Hindlimb muscle (tissue), 1 donor: ENCODE data around the gene PRMT3. TPM values are rescaled to one million over a fixed set of nuclear protein-coding genes. Genes with fewer than 3 reads are reported as not detected.
"Not testable (repeated sequence)": the region's sequence is repeated elsewhere in the genome, so short reads cannot be mapped to it uniquely, and the experiment has no call there.

Experiments
- DNase-seq: peaks from one replicate; pipeline ENCODE4 v3.0.0-alpha.2; 2013
- polyA plus RNA-seq: library from polyadenylated mRNA; unstranded; fragments of 120-200 nt; gene quantifications from one replicate; pipeline ENCODE4 v1.2.1, GENCODE V29; 2013; ENCODE audit not compliant: insufficient read length

The PRMT3 gene
- polyA plus RNA-seq, 1 donor, result 9.7 TPM

DNA sequence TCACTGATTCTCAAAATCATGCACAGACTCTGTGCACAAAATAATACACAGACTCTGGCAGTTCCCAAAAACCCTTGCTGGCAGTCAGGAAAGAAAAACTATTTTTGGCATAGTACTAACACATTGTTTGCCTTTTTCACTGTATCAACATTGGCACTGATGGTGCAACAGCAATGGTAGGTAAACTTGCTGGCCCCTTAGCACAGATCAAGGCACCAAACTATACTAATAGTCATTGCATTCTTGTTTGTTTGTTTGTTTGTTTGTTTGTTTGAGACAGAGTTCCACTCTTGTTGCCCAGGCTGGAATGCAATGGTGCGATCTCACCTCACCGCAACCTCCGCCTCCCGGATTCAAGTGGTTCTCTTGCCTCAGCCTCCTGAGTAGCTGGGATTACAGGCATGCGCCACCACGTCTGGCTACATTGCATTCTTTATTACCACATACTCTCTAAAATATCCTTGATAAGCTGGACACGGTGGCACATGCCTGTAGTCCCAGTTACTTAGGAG, 130.9 kb downstream of the PRMT3 start:
- DNase-seq, result no peak

DNA sequence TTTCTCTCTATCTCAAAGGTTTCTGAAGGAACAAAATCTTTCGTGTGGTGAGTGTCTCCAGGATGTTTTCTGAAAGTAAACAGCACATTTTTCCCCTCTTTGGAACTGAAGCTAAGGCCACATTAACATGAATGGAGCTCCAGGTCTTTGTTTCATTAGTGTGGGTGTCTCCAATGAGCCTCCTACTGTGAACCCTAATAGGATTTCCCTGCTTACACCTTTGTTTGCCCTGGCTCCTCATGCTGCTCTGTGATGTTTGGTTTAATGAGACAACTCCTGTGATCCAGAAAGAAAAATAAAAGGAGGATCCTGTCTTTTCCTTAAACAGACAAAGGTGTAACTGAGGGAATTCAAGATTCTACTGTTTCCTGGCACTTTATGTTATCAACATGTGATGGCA, 135.0 kb downstream of the PRMT3 start:
- DNase-seq, result no peak

DNA sequence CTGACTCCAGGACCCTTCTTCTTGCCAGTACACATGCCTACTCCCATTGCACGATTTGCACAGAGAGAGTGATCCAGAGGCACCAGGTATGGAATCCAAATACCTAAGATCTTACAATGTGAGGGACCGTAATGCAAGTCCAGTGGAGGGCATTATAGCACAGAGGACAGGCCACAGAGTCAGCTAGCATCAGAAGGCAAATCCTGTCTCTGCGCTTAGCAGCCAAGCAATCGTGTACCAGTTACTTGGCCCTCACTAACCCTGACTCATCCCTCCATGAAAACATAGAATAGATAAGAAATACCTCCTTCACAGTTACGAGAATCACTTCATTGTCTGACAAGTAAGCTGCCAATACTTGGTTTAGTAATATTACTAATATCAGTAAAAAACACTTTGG, 142.2 kb downstream of the PRMT3 start:
- DNase-seq, result no peak

- no peak for DNase-seq
Measured at GRCh38 chr11:20530942-20531703, 143.6 kb downstream of the PRMT3 start.

GRCh38 chr11:20535271-20535881, 147.9 kb downstream of the PRMT3 start:
- no peak for DNase-seq

GRCh38 chr11:20536365-20536764, 148.8 kb downstream of the PRMT3 start:
- DNase-seq, result no peak

DNA sequence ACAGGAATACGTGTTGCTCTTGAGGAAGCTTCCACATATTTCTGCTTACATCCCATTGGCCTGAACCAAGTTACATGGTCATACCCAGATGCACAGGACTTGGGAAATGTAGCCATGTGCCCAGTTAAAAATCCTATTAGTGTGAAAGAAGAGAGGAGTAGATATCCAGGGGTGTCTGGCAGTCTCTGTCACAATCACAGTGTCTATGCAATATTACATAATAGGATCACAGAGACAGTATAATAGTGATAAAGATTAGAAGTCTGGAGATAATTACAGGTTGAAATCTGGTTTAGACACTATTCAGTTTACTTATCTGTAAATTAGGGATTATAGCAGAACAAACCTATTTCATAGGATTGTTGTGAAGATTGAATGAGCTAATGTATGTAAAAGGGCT, 149.3 kb downstream of the PRMT3 start:
- no peak for DNase-seq

- no peak for DNase-seq
Measured at GRCh38 chr11:20541503-20541902, 154.0 kb downstream of the PRMT3 start.

- no peak for DNase-seq
Measured at GRCh38 chr11:20544603-20545237, 157.2 kb downstream of the PRMT3 start.

GRCh38 chr11:20547411-20547810, 159.9 kb downstream of the PRMT3 start:
- DNase-seq, result no peak

GRCh38 chr11:20551096-20551495, 163.6 kb downstream of the PRMT3 start:
- no peak for DNase-seq

DNA sequence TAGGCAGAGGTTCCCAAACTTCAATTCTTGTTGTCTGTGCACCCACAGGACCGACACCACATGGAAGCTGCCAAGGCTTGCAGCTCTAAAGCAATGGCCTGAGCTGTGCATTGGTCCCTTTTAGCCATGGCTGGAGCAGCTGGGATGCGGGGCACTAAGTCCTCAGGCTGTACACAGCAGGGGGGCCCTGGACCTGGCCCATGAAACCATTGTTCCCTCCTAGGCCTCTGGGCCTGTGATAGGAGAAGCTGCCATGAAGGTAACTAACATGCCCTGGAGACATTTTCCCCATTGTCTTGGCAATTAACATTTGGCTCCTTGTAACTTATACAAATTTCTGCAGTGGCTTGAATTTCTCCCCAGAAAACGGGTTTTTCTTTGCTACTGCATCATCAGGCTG, 168.3 kb downstream of the PRMT3 start:
- DNase-seq, result no peak

DNA sequence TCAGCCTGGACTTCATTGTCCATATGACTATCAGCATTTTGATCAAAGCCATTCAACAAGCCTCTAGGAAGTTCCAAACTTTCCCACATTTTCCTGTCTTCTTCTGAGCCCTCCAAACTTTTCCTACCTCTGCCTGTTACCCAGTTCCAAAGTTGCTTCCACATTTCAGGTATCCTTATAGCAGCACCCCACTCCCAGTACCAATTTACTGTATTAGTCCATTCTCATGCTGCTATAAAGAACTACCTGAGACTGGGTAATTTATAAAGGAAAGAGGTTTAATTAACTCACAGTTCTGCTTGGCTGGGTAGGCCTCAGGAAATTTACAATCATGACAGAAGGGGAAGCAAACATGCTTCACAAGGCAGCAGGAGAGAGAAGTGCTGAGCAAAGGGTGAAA, 168.9 kb downstream of the PRMT3 start:
- not testable (repeated sequence) for DNase-seq

GRCh38 chr11:20558741-20559140, 171.2 kb downstream of the PRMT3 start:
- DNase-seq, result no peak

Other genes starting within 250 kb of the PRMT3 start
- 8.0 TPM for gene DBX1, start 227.2 kb upstream of the PRMT3 start, polyA plus RNA-seq
- 4.0 TPM for gene HTATIP2, start 24.0 kb upstream of the PRMT3 start, polyA plus RNA-seq
- gene SLC6A5, start 211.9 kb downstream of the PRMT3 start, polyA plus RNA-seq, result not detected